Suppressor macrophage (primary cell): ENCODE data around the gene SCRG1.
A peak's percentile ranks its signal among the peaks of the same experiment; 100 is the strongest.

ENCODE experiments used
- DNase-seq, 4 experiments: peaks; one replicate each; pipeline ENCODE4 v3.0.0-alpha.2; 2020 to 2022
- total RNA-seq, 17 experiments: gene quantifications; one replicate each; lab custom pipeline; 2026; ENCODE audit warnings: mixed read lengths in 6 of 17, inconsistent platforms in 3 of 17; lab: John Stamatoyannopoulos, UW

Gene SCRG1
- total RNA-seq = 0 to 2.2 (median 0) reads per million in 17 experiments

- DNase-seq = no peak
These were observed at the start of gene SCRG1 for GRCh38 chr4:173398779-173399415. Gene SCRG1, minus strand, starts transcription at chr4:173399116. Its CDS starts 7,702 bp downstream, at chr4:173391414.

- no peak for DNase-seq
These were observed 49.2 kb upstream of the SCRG1 start for GRCh38 chr4:173448103-173448502.

GRCh38 chr4:173446416-173446815 is 47.5 kb upstream of the SCRG1 start:
- DNase-seq = no peak

- DNase-seq = no peak
These were observed 44.2 kb upstream of the SCRG1 start for GRCh38 chr4:173443121-173443520.

GRCh38 chr4:173442223-173442932 is 43.5 kb upstream of the SCRG1 start:
- no peak for DNase-seq

GRCh38 chr4:173440888-173441287 is 42.0 kb upstream of the SCRG1 start:
- no peak for DNase-seq

GRCh38 chr4:173436771-173437265 is 37.9 kb upstream of the SCRG1 start:
- DNase-seq = no peak

- no peak for DNase-seq
These were observed 37.2 kb upstream of the SCRG1 start for GRCh38 chr4:173436149-173436579.

- peak; percentile 33 to 80 (median 59) for DNase-seq
These were observed 35.3 kb upstream of the SCRG1 start for GRCh38 chr4:173434231-173434630.

GRCh38 chr4:173433447-173433846 is 34.5 kb upstream of the SCRG1 start:
- DNase-seq = no peak

- DNase-seq = no peak
These were observed 33.5 kb upstream of the SCRG1 start for GRCh38 chr4:173432430-173432829.

- no peak for DNase-seq
These were observed 27.1 kb upstream of the SCRG1 start for GRCh38 chr4:173426064-173426463.

GRCh38 chr4:173424899-173425805 is 26.2 kb upstream of the SCRG1 start:
- DNase-seq = no peak

- no peak for DNase-seq
These were observed 21.9 kb upstream of the SCRG1 start for GRCh38 chr4:173420801-173421200.

GRCh38 chr4:173420324-173420752 is 21.4 kb upstream of the SCRG1 start:
- peak in 2 of 4 experiments; percentile 39 to 61 for DNase-seq

GRCh38 chr4:173418639-173419038 is 19.7 kb upstream of the SCRG1 start:
- DNase-seq = peak in 3 of 4 experiments; percentile 43 to 66 (median 47)

- no peak for DNase-seq
These were observed 18.9 kb upstream of the SCRG1 start for GRCh38 chr4:173417833-173418232.

- peak; percentile 93 to 97 (median 94) for DNase-seq
These were observed 17.2 kb upstream of the SCRG1 start for GRCh38 chr4:173415885-173416653.

- DNase-seq = peak; percentile 56 to 84 (median 72)
These were observed 16.2 kb upstream of the SCRG1 start for GRCh38 chr4:173415092-173415491.

GRCh38 chr4:173414456-173414855 is 15.5 kb upstream of the SCRG1 start:
- peak in 2 of 4 experiments; percentile 10 to 40 for DNase-seq

- DNase-seq = peak; percentile 13 to 61 (median 50)
These were observed 14.1 kb upstream of the SCRG1 start for GRCh38 chr4:173413036-173413435.
